H1 (cell line): ENCODE data around the gene SIK2. TPM values are rescaled to one million over a fixed set of nuclear protein-coding genes. Genes with fewer than 3 reads are reported as not detected.

Experiments
- CTCF ChIA-PET: fragments of 300-600 bp; sonication (Branson Sonifier 250); formaldehyde crosslinking; loops from one replicate; lab custom pipeline; 2021; ENCODE audit not compliant: partially characterized antibody; lab: Charles Lee
- POLR2A ChIA-PET: fragments of 300-600 bp; sonication (Branson Sonifier 250); formaldehyde crosslinking; loops from one replicate; lab custom pipeline; 2021; ENCODE audit warnings: inconsistent platforms; ENCODE audit not compliant: partially characterized antibody; lab: Charles Lee
- DNase-seq, 2 experiments: peaks; one replicate each; pipeline versions ENCODE4 v3.0.0 to v3.0.0-alpha.2; 2010 to 2022; ENCODE audit warnings: low spot score in 2 of 2, low read depth in 1 of 2, mixed read lengths in 1 of 2
- FAIRE-seq: peaks from 2 replicates; lab custom pipeline; 2011; peaks lifted over from hg19 to GRCh38; lab: Jason Lieb, UNC
- H2AFZ ChIP-seq: 2 replicates; pipeline ENCODE4 v1.8.1; 2012; ENCODE audit warnings: low read length, inconsistent platforms
- H2AK5ac ChIP-seq: 2 replicates; pipeline ENCODE4 v1.6.1; 2013; ENCODE audit warnings: low read depth, low read length
- H2BK120ac ChIP-seq: replicated peaks from 2 replicates; pipeline ENCODE3; 2013; ENCODE audit warnings: low read depth, low read length, inconsistent platforms
- H2BK12ac ChIP-seq: 2 replicates; pipeline ENCODE4 v1.6.1; 2013; ENCODE audit warnings: low read depth, low read length
- H2BK15ac ChIP-seq: 2 replicates; pipeline ENCODE4 v1.6.1; 2013; ENCODE audit warnings: low read length
- H2BK20ac ChIP-seq: 2 replicates; pipeline ENCODE4 v1.6.1; 2013; ENCODE audit warnings: low read length
- H2BK5ac ChIP-seq: 2 replicates; pipeline ENCODE4 v1.6.1; 2013; ENCODE audit warnings: low read depth, low read length
- H3K14ac ChIP-seq: 2 replicates; pipeline ENCODE4 v1.6.1; 2013; ENCODE audit warnings: inconsistent platforms; ENCODE audit not compliant: insufficient read length
- H3K18ac ChIP-seq: 2 replicates; pipeline ENCODE4 v1.6.1; 2013; ENCODE audit warnings: low read length; ENCODE audit errors: extremely low read depth
- H3K23ac ChIP-seq: 2 replicates; pipeline ENCODE4 v1.6.1; 2013; ENCODE audit warnings: inconsistent platforms; ENCODE audit not compliant: insufficient read length
- H3K23me2 ChIP-seq: 2 replicates; pipeline ENCODE4 v1.6.1; 2013; ENCODE audit warnings: low read depth, low read length
- H3K27ac ChIP-seq: 2 replicates; pipeline ENCODE4 v1.6.1; 2011; ENCODE audit warnings: low read depth, low read length, inconsistent platforms
- H3K27me3 ChIP-seq, 4 experiments: replicated peaks in 1 of 4; 1 replicate in 1 of 4; 2 replicates in 3 of 4; pipeline versions ENCODE4 v1.6.1 to v1.8.1; 2011 to 2013; ENCODE audit warnings: low read length in 3 of 4, mild to moderate bottlenecking in 3 of 4, inconsistent platforms in 2 of 4, mixed read lengths in 2 of 4, moderate library complexity in 1 of 4; ENCODE audit not compliant: control insufficient read depth in 3 of 4, insufficient read depth in 3 of 4; ENCODE audit errors: extremely low read depth in 1 of 4
- H3K36me3 ChIP-seq, 4 experiments: 2 replicates each; pipeline versions ENCODE4 v1.6.1 to v1.8.1; 2011 to 2013; ENCODE audit warnings: mild to moderate bottlenecking in 4 of 4, low read length in 3 of 4, moderate library complexity in 2 of 4, control low read depth in 1 of 4, inconsistent platforms in 1 of 4; ENCODE audit not compliant: insufficient read depth in 4 of 4, control insufficient read depth in 2 of 4
- H3K4ac ChIP-seq: replicated peaks from 2 replicates; pipeline ENCODE3; 2013; ENCODE audit warnings: low read length, low read depth, mixed read lengths, inconsistent platforms; ENCODE audit not compliant: insufficient read length
- H3K4me1 ChIP-seq, 4 experiments: replicated peaks in 1 of 4; 1 replicate in 1 of 4; 2 replicates in 3 of 4; pipeline versions ENCODE4 v1.6.1 to v1.8.1; 2011 to 2013; ENCODE audit warnings: low read length in 3 of 4, inconsistent platforms in 2 of 4, mixed read lengths in 1 of 4; ENCODE audit not compliant: insufficient read depth in 4 of 4, control insufficient read depth in 3 of 4
- H3K4me2 ChIP-seq, 2 experiments: 2 replicates each; pipeline versions ENCODE4 v1.6.1 to v1.8.1; 2011 to 2013; ENCODE audit warnings: low read depth in 2 of 2, low read length in 2 of 2, control low read depth in 1 of 2, inconsistent platforms in 1 of 2, mild to moderate bottlenecking in 1 of 2; ENCODE audit not compliant: insufficient read depth in 1 of 2
- H3K4me3 ChIP-seq, 4 experiments: fragments of 200-600, 300-600 bp in 1 of 4; sonication (generic), shearing (Covaris generic), sonication (Bioruptor Twin) in 1 of 4; 2 replicates each; pipeline versions ENCODE4 v1.5.1 to v1.8.1; 2011 to 2016; ENCODE audit warnings: low read length in 4 of 4, low read depth in 3 of 4, control low read depth in 2 of 4, inconsistent platforms in 2 of 4, mild to moderate bottlenecking in 2 of 4, mixed read lengths in 1 of 4, moderate library complexity in 1 of 4; ENCODE audit not compliant: insufficient read depth in 2 of 4; ENCODE audit errors: extremely low read depth in 1 of 4
- H3K56ac ChIP-seq: replicated peaks from 2 replicates; pipeline ENCODE3; 2013; ENCODE audit warnings: low read depth, mild to moderate bottlenecking, mixed read lengths, low read length, inconsistent platforms; ENCODE audit not compliant: insufficient read length
- H3K79me1 ChIP-seq: 2 replicates; pipeline ENCODE4 v1.6.1; 2013; ENCODE audit warnings: low read depth, low read length, control low read depth
- H3K79me2 ChIP-seq, 2 experiments: 2 replicates each; pipeline versions ENCODE4 v1.6.1 to v1.8.1; 2012 to 2013; ENCODE audit warnings: low read length in 2 of 2, mild to moderate bottlenecking in 2 of 2, inconsistent platforms in 1 of 2; ENCODE audit not compliant: insufficient read depth in 2 of 2, control insufficient read depth in 1 of 2
- H3K9ac ChIP-seq, 4 experiments: replicated peaks in 1 of 4; 1 replicate in 1 of 4; 2 replicates in 3 of 4; pipeline versions ENCODE4 v1.6.1 to v1.8.1; 2011 to 2013; ENCODE audit warnings: low read depth in 3 of 4, low read length in 3 of 4, control low read depth in 2 of 4, mild to moderate bottlenecking in 2 of 4, moderate library complexity in 2 of 4, inconsistent platforms in 1 of 4; ENCODE audit errors: extremely low read depth in 1 of 4
- H3K9me3 ChIP-seq, 2 experiments: 2 replicates each; pipeline versions ENCODE4 v1.6.1 to v1.8.1; 2012 to 2013; ENCODE audit warnings: mild to moderate bottlenecking in 2 of 2, moderate library complexity in 2 of 2, control low read depth in 1 of 2, inconsistent platforms in 1 of 2, low read depth in 1 of 2, low read length in 1 of 2, mixed read lengths in 1 of 2; ENCODE audit not compliant: insufficient read depth in 2 of 2
- H4K20me1 ChIP-seq, 2 experiments: replicated peaks in 1 of 2; 2 replicates each; pipeline versions ENCODE3 to v1.8.1; 2011 to 2013; ENCODE audit warnings: inconsistent platforms in 2 of 2, low read length in 2 of 2, mild to moderate bottlenecking in 1 of 2; ENCODE audit not compliant: insufficient read depth in 2 of 2, control insufficient read depth in 1 of 2
- H4K5ac ChIP-seq: 2 replicates; pipeline ENCODE4 v1.6.1; 2013; ENCODE audit warnings: low read length, low read depth, mixed read lengths, inconsistent platforms; ENCODE audit not compliant: insufficient read length
- H4K8ac ChIP-seq: 2 replicates; pipeline ENCODE4 v1.8.0; 2013; ENCODE audit warnings: mild to moderate bottlenecking, moderate library complexity, low read length, inconsistent platforms; ENCODE audit not compliant: insufficient read depth; ENCODE audit errors: extremely low read depth
- H4K91ac ChIP-seq: replicated peaks from 2 replicates; pipeline ENCODE3; 2013; ENCODE audit warnings: low read length, mixed read lengths, inconsistent platforms; ENCODE audit not compliant: insufficient read length
- ATF3 ChIP-seq: IDR thresholded peaks from 2 replicates; pipeline ENCODE4 v1.6.1; 2011; ENCODE audit warnings: low read depth, mild to moderate bottlenecking, low read length; ENCODE audit not compliant: insufficient read depth
- CTBP2 ChIP-seq: IDR thresholded peaks from 2 replicates; pipeline ENCODE4 v1.7.0; 2011; ENCODE audit warnings: borderline replicate concordance, mild to moderate bottlenecking, moderate library complexity, mixed read lengths, low read length; ENCODE audit not compliant: insufficient read depth, insufficient read length
- CTCF ChIP-seq, 3 experiments: IDR thresholded peaks; 1 replicate in 2 of 3; 2 replicates in 1 of 3; pipeline versions ENCODE4 v1.5.1 to v1.6.1; 2011; ENCODE audit warnings: low read length in 3 of 3, mild to moderate bottlenecking in 3 of 3, inconsistent platforms in 2 of 3, low read depth in 1 of 3, moderate library complexity in 1 of 3; ENCODE audit not compliant: insufficient read depth in 1 of 3; ENCODE audit errors: control extremely low read depth in 1 of 3
- NRF1 ChIP-seq: IDR thresholded peaks from 2 replicates; pipeline ENCODE4 v1.6.1; 2011; ENCODE audit warnings: mild to moderate bottlenecking, low read depth, low read length, improper control_type of control experiment
- RXRA ChIP-seq: IDR thresholded peaks from 2 replicates; pipeline ENCODE4 v1.6.1; 2011; ENCODE audit warnings: low read depth, mild to moderate bottlenecking, low read length, moderate library complexity; ENCODE audit not compliant: insufficient read depth
- SP1 ChIP-seq: IDR thresholded peaks from 2 replicates; pipeline ENCODE4 v1.6.1; 2011; ENCODE audit warnings: low read depth, low read length
- USF2 ChIP-seq: IDR thresholded peaks from 2 replicates; pipeline ENCODE4 v1.6.1; 2011; ENCODE audit warnings: low read length, improper control_type of control experiment
- YY1 ChIP-seq: IDR thresholded peaks from 2 replicates; pipeline ENCODE4 v1.6.1; 2011; ENCODE audit warnings: low read depth, mild to moderate bottlenecking, low read length
- WGBS, 2 experiments: shearing (Covaris generic) in 1 of 2; methylation state at CpG; one replicate each; pipeline versions ENCODE4 v1.1.6 to v1.1.7; 2013 to 2015; ENCODE audit warnings: low lambda C conversion rate in 2 of 2, mixed read lengths in 2 of 2, inconsistent platforms in 1 of 2, low coverage in 1 of 2, missing lambda C conversion rate in 1 of 2; ENCODE audit not compliant: insufficient replicate concordance in 2 of 2, insufficient coverage in 1 of 2, insufficient read length in 1 of 2; ENCODE audit errors: extremely low coverage in 1 of 2, missing lambda C conversion rate in 1 of 2; 5-methylcytosine and 5-hydroxymethylcytosine counted together
- polyA plus RNA-seq, 7 experiments: library from polyadenylated mRNA; depleted of rRNA in 3 of 7; stranded (reverse) in 5 of 7; unstranded in 2 of 7; fragments of >200 nt in 5 of 7; fragments of 200-250 nt in 2 of 7; gene quantifications; 1 replicate in 5 of 7; 2 replicates in 1 of 7; 4 replicates in 1 of 7; pipeline versions ENCODE4 v1.2.1 to v1.2.3, GENCODE V29; 2011 to 2013; ENCODE audit warnings: missing spikeins in 2 of 7, mixed read lengths in 2 of 7
- total RNA-seq: library from RNA; stranded (reverse); fragmentation: NEBNext Ultra II Directional; extraction: Animal tissue kit (Norgen Biotek cat#: 25700); gene quantifications from 2 replicates; pipeline ENCODE4 v1.2.1, GENCODE V29; 2021

The SIK2 gene
- total and polyA plus RNA-seq, 2 of the 8 experiments (the other 6 are each of a cell fraction or from before 2014, with no cell fraction given): 8.8 to 11.2 TPM

GRCh38 chr11:111693224-111693937 is 91.1 kb downstream of the SIK2 start:
- Histone ChIP-seq H4K20me1 (no peaks in the 10 kb centered on the region), H3K27me3 (no peaks in the 10 kb centered on the region), H3K79me1 (no peaks in the 10 kb centered on the region), H3K4me1 (peaks cover 0 to 5% (median under 1%) of the 10 kb centered on the region in 4 experiments; a peak in 2 of 7 replicates), H2BK120ac (no peak overlapping the region), H3K23me2 (no peaks in the 10 kb centered on the region), H3K14ac (no peak overlapping the region), H3K56ac (no peak overlapping the region), H3K36me3 (no peaks in the 10 kb centered on the region), H2BK20ac (no peak overlapping the region), H2BK15ac (no peak overlapping the region), H3K4me2 (no peak overlapping the region), H2AFZ (no peak overlapping the region), H3K9me3 (no peaks in the 10 kb centered on the region), H4K8ac (no peak overlapping the region), H2AK5ac (no peak overlapping the region), H2BK5ac (no peak overlapping the region), H4K5ac (no peak overlapping the region), H3K27ac (no peak overlapping the region), H3K23ac (no peak overlapping the region), H3K79me2 (no peaks in the 10 kb centered on the region), H3K9ac (no peak overlapping the region), H3K18ac (no peak overlapping the region), H3K4me3 (no peak overlapping the region), H4K91ac (no peak overlapping the region), H2BK12ac (no peak overlapping the region), H3K4ac (no peak overlapping the region)
- ChIA-PET CTCF (no interaction called here), POLR2A (interaction anchor here (1.2 kb wide), 1 partner anchor 9 kb away, joined by 3 read pairs; no protein-coding TSS in a partner anchor)
- no peak for FAIRE-seq
- DNase-seq: no peak
- WGBS, 2 experiments: 83% methylated on average over 6 of the region's 6 CpGs; no CpG with 5 or more reads in 1 of the 2 experiments
- TF ChIP-seq RXRA (no peak), SP1 (no peak), USF2 (no peak), YY1 (no peak), CTCF (IDR thresholded peaks at IDR 0.05; ENCODE audit: control extremely low read depth in 1 of 3, insufficient read depth in 1 of 3, low read depth in 1 of 3, low read length in 3 of 3) (no peak), ATF3 (no peak), CTBP2 (no peak), NRF1 (no peak)
